Hematopoietic multipotent progenitor cell treated with erythropoietin and hydrocortisone succinate and interleukin-3 and kit ligand, for 6 days (in vitro differentiated cells): ENCODE measurements around the gene ATG4D.

ENCODE experiments used
- DNase-seq: peaks from one replicate; pipeline ENCODE4 v3.0.0-alpha.2; 2015

The ATG4D gene

DNA sequence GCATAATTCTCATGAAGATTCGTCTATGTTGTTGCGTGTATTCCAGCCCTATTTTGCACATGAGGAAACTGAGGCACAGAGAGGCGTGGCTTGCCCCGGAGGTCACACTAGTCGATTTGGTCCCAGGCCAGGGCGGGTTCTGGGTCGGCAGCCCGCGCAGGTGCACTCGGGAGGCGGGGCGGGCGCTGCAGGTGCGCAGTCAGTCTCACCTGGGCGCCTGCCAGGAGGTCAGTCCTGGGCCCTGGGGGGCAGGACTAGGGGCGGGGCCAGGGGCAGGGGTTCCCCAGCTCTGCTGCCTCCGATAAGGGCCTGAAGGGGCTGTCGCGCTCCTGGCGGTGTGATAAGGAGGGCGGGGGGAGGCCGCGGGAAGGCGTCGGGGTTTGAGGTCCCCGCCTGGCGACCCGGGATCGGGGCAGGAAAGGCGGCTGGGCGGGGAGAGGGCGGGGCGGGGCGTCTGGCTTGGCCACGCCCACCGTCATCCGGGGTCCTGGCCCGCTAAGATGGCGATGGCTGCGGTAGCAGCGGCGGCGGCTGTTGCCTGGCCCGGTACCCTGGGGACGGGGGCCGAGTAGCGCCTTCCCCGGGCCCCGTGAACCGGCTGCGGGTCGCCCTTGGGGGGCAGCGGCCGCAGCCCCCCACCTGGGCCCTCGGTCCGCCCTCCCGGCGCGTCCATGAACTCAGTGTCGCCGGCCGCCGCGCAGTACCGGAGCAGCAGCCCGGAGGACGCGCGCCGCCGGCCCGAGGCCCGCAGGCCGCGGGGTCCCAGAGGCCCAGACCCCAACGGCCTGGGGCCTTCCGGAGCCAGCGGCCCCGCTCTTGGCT, at the start of gene ATG4D:
TSS of gene ATG4D (plus strand) at position 485 of the 822 bp plus-strand sequence. CDS start at position 672, 187 bp downstream.
- DNase-seq = peak; percentile 97

DNA sequence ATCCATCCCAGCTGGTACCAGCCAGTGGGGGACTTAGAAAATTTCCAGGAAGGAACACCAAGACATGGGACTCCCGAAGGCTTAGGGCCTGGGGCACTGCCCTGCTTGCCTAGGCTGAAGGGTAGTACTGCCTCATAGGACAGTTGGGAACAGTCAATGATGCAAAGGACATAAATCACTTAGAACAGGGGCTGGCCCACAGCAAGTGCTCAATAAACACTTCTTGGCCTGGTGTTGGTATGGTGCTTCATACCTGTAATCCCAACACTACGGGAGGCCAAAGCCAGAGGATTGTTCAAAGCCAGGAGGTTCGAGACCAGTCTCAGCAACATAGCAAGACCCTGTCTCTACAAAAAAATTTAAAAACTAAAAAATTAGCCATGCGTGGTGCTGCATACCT, 46.3 kb upstream of the ATG4D start:
- DNase-seq = no peak

DNA sequence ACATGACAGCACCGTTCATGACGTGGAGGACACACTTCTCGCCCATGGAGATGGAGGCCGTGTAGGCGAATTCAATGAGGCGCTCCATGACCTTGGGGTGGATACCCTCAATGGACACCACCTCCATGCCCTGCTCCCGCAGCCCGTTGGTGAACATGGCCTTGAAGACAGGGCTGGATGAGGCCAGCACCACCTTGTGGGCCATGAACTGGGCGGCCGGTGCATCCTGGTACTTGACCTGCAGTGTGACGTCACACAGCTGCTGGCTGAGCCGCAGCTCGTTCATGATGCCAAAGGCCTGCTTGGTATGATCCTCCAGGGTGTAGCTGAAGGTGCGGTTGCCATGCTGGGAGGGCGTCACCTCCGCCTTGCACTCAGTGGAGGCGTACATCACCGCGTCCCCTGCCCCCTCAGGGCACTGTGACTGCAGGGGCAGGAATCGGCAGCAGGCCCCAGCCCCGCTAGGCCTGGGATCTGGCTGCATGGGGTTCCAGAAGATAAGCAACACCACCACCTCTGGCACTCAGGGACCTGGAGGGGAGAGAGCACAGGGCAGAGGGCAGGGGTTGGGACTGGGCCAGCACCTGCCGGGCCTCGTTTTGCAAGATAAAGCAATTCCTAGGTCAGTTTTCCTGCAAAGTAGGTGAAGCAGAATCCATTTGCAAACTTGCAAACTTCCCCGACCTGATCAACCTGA, 44.0 kb upstream of the ATG4D start:
- no peak for DNase-seq

DNA sequence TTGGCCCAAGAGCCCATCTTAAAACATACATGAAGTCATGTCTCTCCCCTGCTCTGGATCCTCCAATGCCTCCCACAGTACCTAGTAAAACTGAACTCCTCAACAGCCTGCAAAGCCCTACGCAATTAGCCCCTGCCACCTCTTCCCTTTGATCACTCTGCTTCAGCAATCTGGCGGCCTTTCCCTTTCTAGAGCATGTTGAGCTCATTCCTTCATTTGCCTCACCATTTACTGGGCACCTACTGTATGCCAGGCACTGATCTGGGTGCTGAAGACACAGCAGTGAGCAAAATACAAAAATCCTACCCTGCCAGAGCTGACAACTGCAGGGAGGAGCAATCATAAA, 43.5 kb upstream of the ATG4D start:
- no peak for DNase-seq

- DNase-seq = peak; percentile 77
Observed at GRCh38 chr19:10501971-10502523, 41.7 kb upstream of the ATG4D start.

DNA sequence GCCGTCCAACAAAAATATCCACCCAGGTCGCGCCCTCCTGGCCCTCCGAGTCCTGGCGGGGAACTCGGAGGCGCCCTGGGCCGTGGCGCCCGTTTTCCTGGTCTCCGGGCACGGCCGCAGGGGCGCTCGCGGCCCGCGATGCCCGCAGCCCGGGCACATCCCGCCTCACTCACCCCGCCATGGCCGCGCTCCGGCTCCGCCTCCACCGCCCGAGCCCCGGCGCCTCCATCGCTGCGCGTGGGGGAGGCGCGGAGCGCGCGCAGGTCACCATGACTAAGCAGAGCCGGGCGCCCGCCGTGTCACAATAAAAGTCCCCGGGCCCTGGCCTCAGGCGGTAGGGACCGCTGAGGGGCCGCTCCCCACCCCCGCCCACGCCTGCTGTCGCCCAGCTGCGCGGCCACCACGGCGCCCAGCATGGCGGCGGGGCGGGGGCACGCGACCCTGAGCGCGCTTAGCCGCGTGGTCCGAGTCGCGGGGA, 41.1 kb upstream of the ATG4D start:
- peak; percentile 97 for DNase-seq

DNA sequence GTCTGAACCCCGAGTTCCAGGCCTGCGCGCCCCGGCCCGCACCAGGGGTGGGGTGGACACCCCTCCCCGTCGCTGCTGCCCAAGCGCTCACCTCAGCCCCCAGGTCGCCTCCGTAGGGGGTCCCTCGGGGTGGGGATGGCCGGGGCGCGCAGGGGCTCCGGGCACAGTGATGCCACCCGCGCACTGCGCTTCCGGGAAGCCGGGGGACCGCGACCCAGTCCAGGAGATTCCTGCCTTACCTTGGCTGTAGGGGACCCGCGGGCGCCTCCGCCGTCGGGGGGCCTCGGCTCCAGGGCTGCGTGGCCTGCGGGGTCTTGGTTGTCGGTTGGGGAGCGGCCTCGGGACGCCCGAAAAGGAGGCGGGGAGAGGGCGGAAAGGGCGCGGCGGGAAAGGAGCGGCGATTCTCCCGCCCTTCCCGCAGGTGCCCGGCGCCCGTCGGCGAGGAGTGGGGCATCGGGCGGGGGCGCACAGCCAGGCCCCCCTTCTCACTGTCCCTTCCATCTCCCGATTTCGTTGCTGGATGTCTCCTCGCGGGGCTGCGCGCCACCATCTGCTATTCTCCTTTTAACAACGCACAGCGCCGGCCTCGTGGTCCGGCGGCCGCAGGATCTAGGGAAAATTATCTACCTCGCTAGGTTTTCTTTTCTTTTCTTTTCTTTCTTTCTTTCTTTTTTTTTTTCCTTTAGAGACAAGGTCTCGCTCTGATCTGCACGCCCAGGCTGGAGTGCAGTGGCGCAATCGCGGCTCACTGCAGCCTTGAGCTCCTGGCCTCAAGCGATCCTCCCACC, 40.5 kb upstream of the ATG4D start, which contains the start of gene KEAP1:
TSS of gene KEAP1 (minus strand) at position 355 of the 788 bp plus-strand sequence. CDS start 3,323 bp downstream, outside the sequence.
- peak; percentile 79 for DNase-seq

GRCh38 chr19:10505583-10506229, 38.0 kb upstream of the ATG4D start:
- DNase-seq = peak; percentile 89

DNA sequence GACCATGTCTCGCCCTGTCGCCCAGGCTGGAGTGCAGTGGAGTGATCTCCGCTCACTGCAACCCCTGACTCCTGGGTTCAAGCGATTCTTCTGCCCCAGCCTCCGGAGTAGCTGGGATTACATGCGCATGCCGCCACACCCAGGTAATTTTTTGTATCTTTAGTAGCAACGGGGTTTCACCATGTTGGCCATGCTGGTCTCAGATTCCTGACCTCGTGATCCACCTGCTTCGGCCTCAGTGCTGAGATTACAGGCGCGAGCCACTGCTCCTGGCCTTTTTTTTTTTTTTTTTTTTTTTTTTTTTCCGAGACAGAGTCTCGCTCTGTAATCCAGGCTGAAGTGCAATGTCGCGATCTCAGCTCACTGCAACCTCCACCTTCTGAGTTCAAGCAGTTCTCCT, 35.7 kb upstream of the ATG4D start:
- DNase-seq = no peak

DNA sequence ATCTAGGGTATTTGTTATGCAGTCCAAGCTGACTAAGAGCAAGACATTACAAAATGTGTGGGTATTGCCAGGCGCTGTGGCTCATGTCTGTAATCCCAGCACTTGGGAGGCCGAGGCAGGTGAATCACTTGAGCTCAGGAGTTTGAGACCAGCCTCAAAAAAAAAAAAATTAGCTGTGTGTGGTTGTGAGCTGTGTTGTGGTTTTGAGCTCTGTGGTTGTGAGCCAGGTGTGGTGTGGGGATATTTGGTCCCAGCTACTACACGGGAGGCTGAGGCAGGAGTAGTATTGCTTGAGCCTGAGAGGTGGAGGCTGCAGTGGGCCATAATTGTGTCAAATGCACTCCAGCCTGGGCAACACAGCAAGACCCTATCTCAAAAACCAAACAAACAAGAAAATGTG, 35.0 kb upstream of the ATG4D start:
- no peak for DNase-seq

- DNase-seq = peak; percentile 51
Observed at GRCh38 chr19:10510301-10510802, 33.4 kb upstream of the ATG4D start.

- no peak for DNase-seq
Observed at GRCh38 chr19:10513223-10513622, 30.5 kb upstream of the ATG4D start.

GRCh38 chr19:10514211-10515145, 29.2 kb upstream of the ATG4D start:
- peak; percentile 44 for DNase-seq

DNA sequence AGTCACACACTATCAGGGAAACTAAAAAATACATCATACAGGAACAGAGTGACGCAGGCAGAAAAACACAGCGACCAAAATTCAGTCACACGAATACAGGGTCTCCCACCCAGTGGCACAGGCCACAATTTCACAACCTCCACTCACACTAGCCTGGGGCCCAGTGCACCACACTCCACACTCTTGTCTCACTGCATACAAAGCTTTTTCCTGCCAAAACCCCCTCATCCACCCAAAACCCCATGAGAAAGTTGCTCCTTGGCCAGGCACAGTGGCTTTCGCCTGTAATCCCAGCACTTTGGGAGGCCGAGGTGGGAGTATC, 27.7 kb upstream of the ATG4D start:
- no peak for DNase-seq

DNA sequence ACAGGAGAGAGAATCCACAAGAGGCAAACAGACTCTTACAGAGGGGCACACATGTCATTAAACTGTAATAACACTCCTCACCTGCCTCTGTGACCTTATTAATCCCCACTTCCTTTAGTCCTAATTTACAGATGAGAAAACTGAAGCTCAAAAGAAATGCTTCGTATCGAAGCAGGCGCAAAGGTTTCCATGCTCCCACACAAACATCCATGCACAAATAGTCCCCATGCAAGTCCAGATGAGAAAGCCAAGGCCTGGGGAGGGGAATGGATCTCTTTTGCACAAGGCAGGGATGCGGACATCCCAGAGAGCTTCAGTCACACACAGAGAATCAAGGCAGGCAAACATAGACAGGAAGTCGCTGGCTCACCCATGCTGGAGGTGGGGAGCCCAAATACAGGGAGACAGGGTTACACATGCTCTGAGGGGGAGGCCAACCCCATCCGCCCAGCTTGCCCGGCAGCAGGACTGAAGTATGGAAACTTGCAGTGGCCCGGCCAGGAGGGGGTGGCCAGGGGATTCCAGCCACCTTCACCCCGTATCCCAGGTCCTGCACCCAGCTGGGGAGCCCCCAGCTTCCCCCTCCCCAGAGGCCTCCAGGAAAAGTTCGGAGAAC, 26.9 kb upstream of the ATG4D start:
- no peak for DNase-seq

DNA sequence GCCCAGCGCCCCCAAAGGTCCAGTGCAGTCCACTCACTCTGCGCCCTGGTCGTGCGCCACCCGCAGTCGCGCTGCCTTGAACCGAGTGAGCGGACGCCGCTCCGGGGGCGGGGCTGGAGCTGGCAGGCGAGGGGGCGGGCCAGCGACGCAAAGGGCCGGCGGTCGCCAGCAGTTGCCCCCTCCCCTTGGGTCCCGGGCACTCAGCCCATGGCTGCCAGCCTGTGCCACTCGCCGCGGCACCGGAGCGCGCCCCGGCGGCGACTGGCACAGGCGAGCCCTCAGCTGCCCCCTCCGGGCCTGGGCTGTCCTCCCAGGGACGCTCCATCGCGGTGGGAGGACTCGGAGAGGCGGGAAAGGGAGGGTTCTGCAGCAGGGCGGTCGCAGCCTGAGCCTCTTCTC, 26.3 kb upstream of the ATG4D start, which contains the start of gene S1PR5:
TSS of gene S1PR5 (minus strand) at position 87 of the 399 bp plus-strand sequence. CDS start 2,436 bp downstream, outside the sequence.
- DNase-seq = no peak

DNA sequence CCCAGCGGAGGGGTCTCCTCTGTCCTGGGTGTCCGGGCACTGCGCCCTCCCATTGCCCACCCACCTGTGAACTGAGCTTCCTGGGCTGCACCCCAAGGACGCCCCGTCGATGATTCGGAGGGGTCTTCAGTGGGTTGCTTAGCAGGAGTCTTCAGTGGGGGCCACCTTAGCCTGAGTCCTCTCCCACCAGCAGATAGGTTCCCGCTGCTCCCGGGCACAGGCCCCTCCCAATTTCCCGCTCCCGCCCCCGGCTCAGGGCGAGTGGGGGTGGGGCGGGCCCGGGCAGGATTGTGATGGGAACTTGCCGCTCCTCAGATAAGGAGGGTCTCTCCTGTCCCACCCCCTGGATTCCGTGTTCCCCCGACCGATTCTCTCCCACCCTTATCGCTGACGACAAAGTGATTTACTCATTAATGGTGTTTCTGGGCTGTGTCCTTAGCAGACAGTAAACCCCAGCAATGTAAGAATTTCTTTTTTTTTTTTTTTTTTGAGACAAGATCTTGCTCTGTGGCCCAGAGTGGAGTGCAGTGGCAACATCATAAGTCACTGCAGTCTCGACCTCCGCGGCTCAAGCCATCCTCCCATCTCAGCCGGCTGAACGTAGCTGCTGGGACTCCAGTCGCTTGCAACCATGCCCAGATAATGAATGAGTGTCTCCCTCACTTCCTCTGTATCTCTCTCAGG, 25.8 kb upstream of the ATG4D start:
- DNase-seq = peak; percentile 57

- DNase-seq = no peak
Observed at GRCh38 chr19:10518444-10519361, 25.0 kb upstream of the ATG4D start.

GRCh38 chr19:10519421-10519820, 24.3 kb upstream of the ATG4D start:
- DNase-seq = no peak
